Activated naive CD4-positive, alpha-beta T cell treated with anti-CD3 and anti-CD28 coated beads, Interleukin-2, amount 50 U/mL, for 72 hours (primary cell): Measurements from ENCODE around the gene RASSF4. TPM values are rescaled to one million over a fixed set of nuclear protein-coding genes. Genes with fewer than 3 reads are reported as not detected.

Source experiments
- ATAC-seq, 2 donors: fragments of 150-1000 bp; cut with Tn5 transposase; 2 replicates each; pipeline ENCODE4 v1.10.0; 2021; ENCODE audit warnings: mild to moderate bottlenecking in 2 of 2, moderate library complexity in 2 of 2
- DNase-seq, 2 donors: peaks; one replicate each; pipeline ENCODE4 v3.0.0; 2021 to 2022; ENCODE audit warnings: low spot score in 2 of 2
- H3K27ac Mint-ChIP-seq, 2 donors: one replicate each; pipeline ENCODE4 v1.8.0; 2022; ENCODE audit warnings: mild to moderate bottlenecking in 2 of 2, mixed read lengths in 2 of 2
- H3K36me3 Mint-ChIP-seq, 2 donors: one replicate each; pipeline ENCODE4 v1.8.0; 2022; ENCODE audit warnings: mixed read lengths in 2 of 2
- H3K9me3 Mint-ChIP-seq, 2 donors: one replicate each; pipeline ENCODE4 v1.8.0; 2022; ENCODE audit warnings: mixed read lengths in 2 of 2
- total RNA-seq, 2 donors: library from RNA; stranded (reverse); gene quantifications; one replicate each; pipeline ENCODE4 v1.2.3, GENCODE V29; 2022

The RASSF4 gene
- total RNA-seq, 2 donors from 2014 or later, result 1.5 to 4.1 TPM

GRCh38 chr10:44925224-44925623, 34.4 kb upstream of the RASSF4 start:
- ATAC-seq (peak; percentile 46 to 79), DNase-seq (no peak)
- H3K27ac Mint-ChIP-seq, result no peak overlapping the region
- H3K9me3 Mint-ChIP-seq, result no peaks in the 10 kb centered on the region
- no peaks in the 10 kb centered on the region for H3K36me3 Mint-ChIP-seq

GRCh38 chr10:44925811-44926750, 33.5 kb upstream of the RASSF4 start:
- no peak overlapping the region for H3K27ac Mint-ChIP-seq
- no peak for ATAC-seq
- no peaks in the 10 kb centered on the region for H3K36me3 Mint-ChIP-seq
- no peak for DNase-seq
- H3K9me3 Mint-ChIP-seq, result no peaks in the 10 kb centered on the region

- Mint-ChIP-seq H3K27ac (no peak overlapping the region), H3K9me3 (no peaks in the 10 kb centered on the region), H3K36me3 (no peaks in the 10 kb centered on the region)
- DNase-seq (no peak), ATAC-seq (no peak)
Observed at GRCh38 chr10:44926751-44927351, 32.8 kb upstream of the RASSF4 start.

- DNase-seq (no peak), ATAC-seq (no peak)
- no peak overlapping the region for H3K27ac Mint-ChIP-seq
- no peaks in the 10 kb centered on the region for H3K9me3 Mint-ChIP-seq
- H3K36me3 Mint-ChIP-seq, result no peaks in the 10 kb centered on the region
Observed at GRCh38 chr10:44927352-44927751, 32.2 kb upstream of the RASSF4 start.

GRCh38 chr10:44928462-44928861, 31.1 kb upstream of the RASSF4 start:
- ATAC-seq (no peak), DNase-seq (no peak)
- H3K9me3 Mint-ChIP-seq, result no peaks in the 10 kb centered on the region
- H3K36me3 Mint-ChIP-seq, result no peaks in the 10 kb centered on the region
- H3K27ac Mint-ChIP-seq, result no peak overlapping the region

GRCh38 chr10:44929356-44930255, 30.0 kb upstream of the RASSF4 start:
- H3K27ac Mint-ChIP-seq, result peak overlapping the region in 1 of 2 donors; percentile 57
- DNase-seq, result no peak
- ATAC-seq, result no peak
- H3K9me3 Mint-ChIP-seq, result no peaks in the 10 kb centered on the region
- no peaks in the 10 kb centered on the region for H3K36me3 Mint-ChIP-seq

GRCh38 chr10:44930904-44931620, 28.5 kb upstream of the RASSF4 start:
- ATAC-seq (no peak), DNase-seq (no peak)
- H3K36me3 Mint-ChIP-seq, result no peaks in the 10 kb centered on the region
- no peaks in the 10 kb centered on the region for H3K9me3 Mint-ChIP-seq
- H3K27ac Mint-ChIP-seq, result peak overlapping the region in 1 of 2 donors; percentile 25

- peak overlapping the region in 1 of 2 donors; percentile 25 for H3K27ac Mint-ChIP-seq
- DNase-seq, result no peak
- no peak for ATAC-seq
- no peaks in the 10 kb centered on the region for H3K36me3 Mint-ChIP-seq
- no peaks in the 10 kb centered on the region for H3K9me3 Mint-ChIP-seq
Observed at GRCh38 chr10:44931621-44932516, 27.7 kb upstream of the RASSF4 start.

- Mint-ChIP-seq H3K36me3 (no peaks in the 10 kb centered on the region), H3K9me3 (no peaks in the 10 kb centered on the region), H3K27ac (no peak overlapping the region)
- DNase-seq (peak; percentile 81 to 90), ATAC-seq (peak; percentile 96 to 97)
Observed at GRCh38 chr10:44932517-44933450, 26.8 kb upstream of the RASSF4 start.

GRCh38 chr10:44933451-44934321, 25.9 kb upstream of the RASSF4 start:
- Mint-ChIP-seq H3K9me3 (no peaks in the 10 kb centered on the region), H3K27ac (no peak overlapping the region), H3K36me3 (no peaks in the 10 kb centered on the region)
- no peak for ATAC-seq
- no peak for DNase-seq

GRCh38 chr10:44934416-44935200, 25.0 kb upstream of the RASSF4 start:
- ATAC-seq (no peak), DNase-seq (no peak)
- Mint-ChIP-seq H3K36me3 (no peaks in the 10 kb centered on the region), H3K27ac (peak overlapping the region in 1 of 2 donors; percentile 17), H3K9me3 (no peaks in the 10 kb centered on the region)

- peak overlapping the region in 1 of 2 donors; percentile 17 for H3K27ac Mint-ChIP-seq
Observed at GRCh38 chr10:44935201-44935965, 24.2 kb upstream of the RASSF4 start.

GRCh38 chr10:44935966-44936295, 23.7 kb upstream of the RASSF4 start:
- no peak for DNase-seq
- H3K9me3 Mint-ChIP-seq, result no peaks in the 10 kb centered on the region
- no peak for ATAC-seq
- H3K27ac Mint-ChIP-seq, result no peak overlapping the region
- no peaks in the 10 kb centered on the region for H3K36me3 Mint-ChIP-seq

More at GRCh38 chr10:44935201-44935965, 24.2 kb upstream of the RASSF4 start:
- no peaks in the 10 kb centered on the region for H3K9me3 Mint-ChIP-seq
- ATAC-seq, result no peak
- no peaks in the 10 kb centered on the region for H3K36me3 Mint-ChIP-seq
- no peak for DNase-seq
